GM12873 (cell line): ENCODE results near the gene FLII.

Experiments
- TF ChIP-seq, protein P1 (sequence below): IDR thresholded peaks from 2 replicates; pipeline ENCODE4 v1.5.1; 2012; ENCODE audit warnings: low read depth, mild to moderate bottlenecking, moderate library complexity, low read length, control low read depth; ENCODE audit not compliant: insufficient read depth; ENCODE audit errors: missing control alignments

FLII gene

DNA sequence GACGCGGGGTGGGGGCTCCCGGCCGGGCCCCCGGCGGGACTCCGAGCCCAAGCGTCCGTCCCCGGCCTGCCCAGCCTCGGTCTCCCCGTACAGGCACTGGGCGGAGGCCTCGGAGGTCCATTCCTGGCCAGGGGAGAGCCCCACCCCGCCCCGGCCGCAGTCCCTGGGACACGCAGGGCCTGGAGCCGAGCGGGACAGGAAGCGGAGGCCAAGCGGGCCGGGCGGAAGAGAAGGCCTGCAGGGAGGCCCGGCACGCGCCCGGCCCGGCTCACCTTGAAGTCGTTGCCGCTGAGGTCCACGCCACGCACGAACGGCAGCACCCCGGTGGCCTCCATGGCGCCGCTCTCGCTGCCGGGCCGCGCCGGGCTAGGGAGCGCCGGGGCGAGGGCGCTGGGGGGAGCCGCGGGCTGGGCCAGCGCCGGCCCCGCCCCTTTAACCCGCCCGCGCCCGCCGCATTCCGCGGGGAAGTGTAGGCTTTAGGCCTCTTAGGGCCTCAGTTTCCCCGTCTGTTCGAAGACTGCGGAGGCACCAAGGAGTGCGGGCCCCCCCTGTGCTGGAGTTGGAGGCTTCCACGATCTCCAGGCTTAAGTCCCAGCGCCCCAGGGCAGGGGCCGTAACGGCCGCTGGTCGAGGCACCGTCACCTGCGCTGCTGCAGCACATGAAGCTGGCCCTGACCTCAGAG is at the start of gene FLII:
FLII (minus strand) TSS at position 383 of the 683 bp plus-strand sequence; CDS start at position 335, 48 bp downstream.
- TF ChIP-seq, protein P1, sequence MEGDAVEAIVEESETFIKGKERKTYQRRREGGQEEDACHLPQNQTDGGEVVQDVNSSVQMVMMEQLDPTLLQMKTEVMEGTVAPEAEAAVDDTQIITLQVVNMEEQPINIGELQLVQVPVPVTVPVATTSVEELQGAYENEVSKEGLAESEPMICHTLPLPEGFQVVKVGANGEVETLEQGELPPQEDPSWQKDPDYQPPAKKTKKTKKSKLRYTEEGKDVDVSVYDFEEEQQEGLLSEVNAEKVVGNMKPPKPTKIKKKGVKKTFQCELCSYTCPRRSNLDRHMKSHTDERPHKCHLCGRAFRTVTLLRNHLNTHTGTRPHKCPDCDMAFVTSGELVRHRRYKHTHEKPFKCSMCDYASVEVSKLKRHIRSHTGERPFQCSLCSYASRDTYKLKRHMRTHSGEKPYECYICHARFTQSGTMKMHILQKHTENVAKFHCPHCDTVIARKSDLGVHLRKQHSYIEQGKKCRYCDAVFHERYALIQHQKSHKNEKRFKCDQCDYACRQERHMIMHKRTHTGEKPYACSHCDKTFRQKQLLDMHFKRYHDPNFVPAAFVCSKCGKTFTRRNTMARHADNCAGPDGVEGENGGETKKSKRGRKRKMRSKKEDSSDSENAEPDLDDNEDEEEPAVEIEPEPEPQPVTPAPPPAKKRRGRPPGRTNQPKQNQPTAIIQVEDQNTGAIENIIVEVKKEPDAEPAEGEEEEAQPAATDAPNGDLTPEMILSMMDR, result no peak

DNA sequence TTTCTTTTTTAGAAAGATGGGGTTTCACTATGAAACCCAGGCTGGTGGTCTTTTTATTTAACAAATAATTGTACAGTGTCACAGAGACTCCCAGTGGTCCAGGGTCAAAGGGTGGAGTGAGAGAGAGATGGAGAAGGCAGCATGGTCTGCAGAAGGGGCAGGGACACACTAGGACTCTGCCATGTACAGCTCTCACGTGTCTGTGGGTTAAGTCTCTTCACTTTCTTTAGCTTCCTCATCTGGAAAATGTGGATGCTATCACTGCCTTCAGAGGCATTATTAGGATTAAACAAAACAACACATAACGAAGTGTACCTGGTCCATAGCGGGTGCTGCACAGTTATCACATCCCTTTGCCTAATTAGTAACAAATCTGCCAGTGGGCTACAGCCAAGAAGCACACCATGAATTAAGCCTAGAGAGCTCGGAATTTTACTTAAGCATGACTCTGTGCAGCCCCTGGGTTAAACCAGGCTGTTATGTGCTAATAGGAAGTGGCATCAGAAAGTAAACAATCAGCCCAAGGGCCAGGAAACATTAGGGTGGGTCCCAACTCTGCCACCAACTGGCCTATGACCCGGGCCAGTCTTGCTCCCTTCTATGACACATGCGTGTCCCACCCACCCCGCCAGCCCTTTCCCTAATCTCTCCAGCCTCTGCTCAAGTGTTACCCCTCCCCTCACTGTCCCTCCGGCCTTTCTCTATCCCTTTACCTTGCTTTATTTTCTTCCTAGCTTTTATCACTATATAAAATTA is 42.4 kb upstream of the FLII start:
- TF ChIP-seq, protein P1, result no peak

DNA sequence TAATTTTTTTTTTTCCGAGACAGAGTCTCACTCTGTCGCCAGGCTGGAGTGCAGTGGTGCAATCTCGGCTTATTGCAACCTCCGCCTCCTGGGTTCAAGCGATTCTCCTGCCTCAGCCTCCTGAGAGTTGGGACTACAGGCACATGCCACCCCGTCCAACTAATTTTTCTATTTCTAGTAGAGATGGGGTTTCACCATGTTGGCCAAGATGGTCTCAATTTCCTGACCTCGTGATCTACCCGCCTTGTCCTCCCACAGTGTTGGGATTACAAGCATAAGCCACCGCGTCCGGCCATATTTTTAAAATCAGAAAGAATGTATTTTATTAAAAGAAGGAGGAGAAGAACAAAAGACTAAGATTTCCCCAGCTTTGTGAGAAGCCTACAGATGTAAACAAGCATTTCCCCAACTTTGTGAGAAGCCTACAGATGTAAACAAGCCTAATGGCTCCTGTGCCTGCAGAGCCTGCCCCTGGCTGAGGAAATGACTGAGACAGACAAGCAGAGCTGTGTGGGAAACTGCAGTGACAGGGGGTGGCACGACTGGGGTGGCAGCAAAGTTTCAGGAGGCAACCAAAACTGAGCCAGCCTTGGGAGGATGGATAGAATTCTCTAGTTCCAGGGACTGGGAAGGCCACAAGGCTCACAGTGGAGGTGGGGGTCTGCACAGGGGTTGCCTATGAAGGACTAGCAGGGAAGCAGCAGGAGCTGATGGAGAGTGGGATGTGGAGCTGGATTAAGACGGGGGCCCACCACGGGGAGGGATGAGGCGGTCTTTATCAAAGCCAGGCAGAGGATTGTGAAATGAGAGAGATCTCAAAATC is 33.4 kb upstream of the FLII start:
- TF ChIP-seq, protein P1, result no peak

DNA sequence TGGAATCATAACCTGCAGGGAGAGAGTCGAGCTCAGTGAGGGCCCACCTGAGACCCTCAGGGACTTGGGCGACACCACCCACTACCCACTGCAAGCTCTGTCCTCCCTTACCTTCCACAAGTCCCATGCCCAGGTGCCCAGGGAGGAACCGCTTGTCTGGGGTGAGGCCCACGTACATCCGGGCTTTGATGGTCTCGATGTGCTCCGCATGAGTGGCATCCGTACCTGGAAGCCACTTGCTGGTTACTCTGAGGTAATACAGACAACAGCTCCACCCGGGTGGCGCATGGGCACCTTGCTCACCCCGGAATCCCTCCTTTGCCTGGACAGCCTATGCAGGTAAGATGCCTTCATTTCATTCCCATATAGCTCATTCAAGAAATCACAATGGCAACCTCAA is 26.8 kb upstream of the FLII start:
- TF ChIP-seq, protein P1, result no peak

DNA sequence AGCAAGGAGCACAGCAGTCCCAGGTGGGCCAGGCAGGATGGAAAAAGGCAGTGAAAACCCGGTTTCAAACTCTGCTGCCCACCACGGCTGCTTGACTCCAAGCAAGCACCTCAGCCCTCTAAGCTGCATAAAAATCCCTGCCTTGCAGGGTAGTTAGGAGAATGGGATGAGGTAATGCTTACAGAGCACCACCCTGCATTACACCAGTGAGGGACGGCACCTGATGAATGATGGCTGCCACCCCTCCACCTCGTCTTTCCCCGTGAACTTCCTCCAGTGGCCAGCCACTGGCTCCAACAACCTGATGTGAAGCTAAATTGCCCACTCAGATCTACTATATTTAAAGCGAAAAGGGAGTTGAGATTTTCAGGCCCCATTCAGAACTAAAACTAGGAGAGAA is 23.2 kb upstream of the FLII start:
- TF ChIP-seq, protein P1, result no peak

DNA sequence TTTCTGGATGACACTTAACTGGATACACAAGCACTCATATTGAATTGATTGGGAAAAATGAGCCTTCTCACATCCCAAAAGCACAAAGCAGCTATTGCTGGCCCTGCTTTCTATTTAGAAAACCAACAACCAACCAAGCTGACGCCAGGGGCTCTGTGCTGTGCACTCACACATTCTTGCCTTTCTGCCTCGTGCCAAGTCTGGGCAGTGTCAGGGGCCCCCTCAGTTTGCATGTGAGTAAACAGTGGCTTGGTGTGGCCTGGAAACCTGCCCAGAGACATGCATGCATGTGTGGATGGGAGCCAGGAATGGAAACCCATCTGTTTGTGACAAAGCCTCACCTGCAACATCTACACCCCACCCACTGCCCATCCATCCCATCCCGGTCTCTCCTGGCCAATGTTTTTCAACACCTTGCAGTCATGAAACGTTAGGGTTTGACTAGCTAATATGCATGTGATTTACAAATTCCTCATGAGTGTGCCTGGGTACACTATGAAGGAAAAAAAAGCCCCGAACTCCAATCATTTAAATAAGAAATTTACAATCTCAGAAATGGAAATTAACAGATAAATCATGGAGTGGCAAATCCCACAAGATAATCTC is 22.3 kb upstream of the FLII start:
- TF ChIP-seq, protein P1, result no peak
